HK-2 (cell line): ENCODE data around the gene TREX2.
"Not testable (repeated sequence)": the region's sequence is repeated elsewhere in the genome, so short reads cannot be mapped to it uniquely, and the experiment has no call there.

Experiments
- DNase-seq: peaks from one replicate; pipeline ENCODE4 v3.0.0-alpha.2; 2018; ENCODE audit not compliant: unreplicated experiment

TREX2 gene

GRCh38 chrX:153408221-153408721 lies 37.6 kb downstream of the TREX2 start:
- no peak for DNase-seq

DNA sequence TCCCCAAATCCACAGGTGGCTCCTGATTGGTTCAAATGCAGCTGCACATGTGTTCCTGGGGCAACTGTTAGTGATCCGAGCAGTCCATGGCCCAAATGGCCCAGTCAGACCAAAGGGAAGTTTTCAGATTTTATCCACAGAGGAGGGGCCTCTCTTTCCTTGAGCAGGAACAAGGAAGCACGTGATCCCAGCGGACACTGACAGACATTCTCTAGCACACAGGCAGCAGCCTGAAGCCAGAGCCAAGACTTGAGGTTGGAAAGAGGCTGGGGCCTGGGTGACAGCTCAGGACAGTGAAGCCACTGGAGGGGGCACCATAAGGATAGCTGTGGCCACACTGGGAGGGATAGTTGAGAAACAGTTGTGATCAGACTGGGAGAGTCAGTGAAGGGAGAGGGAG lies 38.1 kb downstream of the TREX2 start:
- DNase-seq = no peak

GRCh38 chrX:153406903-153407302 lies 39.0 kb downstream of the TREX2 start:
- DNase-seq = no peak

DNA sequence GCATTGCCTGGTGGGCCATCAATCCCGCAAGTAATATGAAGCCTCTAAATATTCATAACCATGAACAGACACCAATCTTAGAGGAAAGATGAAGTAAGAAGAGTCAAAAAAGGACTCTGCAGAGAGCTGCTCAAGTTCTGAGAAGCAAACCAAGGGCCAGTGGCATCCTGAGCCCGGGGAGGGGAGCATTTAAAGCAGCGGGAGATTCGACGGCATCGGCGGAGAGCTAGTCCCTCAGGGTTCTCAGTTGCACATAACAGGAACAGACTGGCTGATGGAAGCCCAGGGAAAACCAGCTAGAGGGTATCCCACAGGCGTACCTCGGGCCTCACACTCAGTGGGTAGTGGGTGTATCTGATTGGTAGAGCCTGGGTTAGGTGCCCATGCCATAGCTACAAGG lies 39.8 kb downstream of the TREX2 start:
- no peak for DNase-seq

DNA sequence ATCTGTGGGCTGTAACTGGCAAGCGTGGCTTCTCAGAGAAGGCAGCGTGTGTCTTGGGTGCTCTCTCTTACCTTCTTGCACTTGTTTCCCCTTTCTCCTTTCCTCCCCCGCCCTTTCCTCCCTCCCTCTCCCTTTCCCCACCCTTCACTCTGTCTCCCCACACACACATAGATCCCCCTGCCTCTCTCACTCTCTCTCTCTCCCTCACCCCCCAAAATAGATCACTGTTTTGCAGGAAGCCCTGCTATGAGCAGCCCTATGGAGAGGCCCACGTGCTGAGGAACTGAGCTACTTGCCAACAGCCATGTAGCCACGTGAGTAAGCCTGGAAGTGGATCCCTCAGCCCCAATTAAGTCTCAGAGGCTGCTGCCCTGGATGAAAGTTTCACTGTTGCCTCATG lies 40.4 kb downstream of the TREX2 start:
- no peak for DNase-seq

DNA sequence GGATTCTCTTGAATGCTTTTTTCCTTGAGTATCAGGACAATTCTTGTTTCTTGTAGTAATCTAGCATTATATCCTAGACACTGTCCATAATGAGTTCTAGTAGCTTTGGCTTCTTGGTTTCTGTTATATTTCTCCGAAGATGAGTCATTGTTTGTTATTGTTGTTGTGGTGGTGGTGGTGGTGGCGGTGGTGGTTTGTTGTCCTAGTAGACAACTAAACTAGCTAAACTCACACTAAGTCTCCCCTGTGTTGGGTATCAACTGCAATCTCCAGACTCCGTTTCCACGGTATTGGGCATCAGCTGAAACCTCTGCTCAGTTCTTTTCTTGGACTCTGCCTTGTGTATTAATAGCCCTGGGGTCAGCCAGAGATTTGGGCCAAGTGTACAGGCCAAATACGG lies 41.5 kb downstream of the TREX2 start:
- DNase-seq = not testable (repeated sequence)

- DNase-seq = no peak
These were observed 44.6 kb downstream of the TREX2 start, which contains the start of gene PNMA6E for GRCh38 chrX:153401133-153401764. Gene PNMA6E, minus strand, starts transcription at chrX:153401350. Its CDS starts 2,501 bp downstream, at chrX:153398849.

GRCh38 chrX:153400146-153401132 lies 45.4 kb downstream of the TREX2 start:
- DNase-seq = peak; percentile 51

DNA sequence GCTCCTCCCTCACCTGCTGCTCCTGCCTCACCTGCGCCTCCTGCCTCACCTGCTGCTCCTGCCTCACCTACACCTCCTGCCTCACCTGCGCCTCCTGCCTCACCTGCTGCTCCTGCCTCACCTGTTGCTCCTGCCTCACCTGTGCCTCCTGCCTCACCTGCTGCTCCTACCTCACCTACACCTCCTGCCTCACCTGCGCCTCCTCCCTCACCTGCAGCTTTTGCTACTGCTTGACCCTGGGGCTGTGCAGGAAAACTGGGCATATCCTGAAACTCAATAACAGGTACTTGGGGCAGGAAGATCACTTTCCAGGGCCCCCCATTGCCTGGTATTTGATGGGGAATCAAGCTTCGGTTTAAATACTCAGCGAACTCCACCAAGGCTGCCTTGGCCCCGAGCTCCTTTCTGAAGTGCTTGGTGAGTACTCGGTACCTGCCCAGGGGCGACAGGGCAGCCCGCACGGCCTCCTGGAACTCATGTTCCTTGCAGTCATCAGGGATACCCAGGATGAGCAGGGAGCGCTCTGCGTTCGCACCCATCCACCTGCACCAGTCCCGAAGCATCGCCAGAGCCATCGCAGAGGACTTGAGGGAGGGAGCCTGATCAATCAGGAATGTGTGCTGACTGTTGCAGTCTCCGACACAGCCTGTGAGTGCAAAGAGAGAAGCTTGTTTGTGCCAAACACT lies 47.4 kb downstream of the TREX2 start:
- DNase-seq = no peak

DNA sequence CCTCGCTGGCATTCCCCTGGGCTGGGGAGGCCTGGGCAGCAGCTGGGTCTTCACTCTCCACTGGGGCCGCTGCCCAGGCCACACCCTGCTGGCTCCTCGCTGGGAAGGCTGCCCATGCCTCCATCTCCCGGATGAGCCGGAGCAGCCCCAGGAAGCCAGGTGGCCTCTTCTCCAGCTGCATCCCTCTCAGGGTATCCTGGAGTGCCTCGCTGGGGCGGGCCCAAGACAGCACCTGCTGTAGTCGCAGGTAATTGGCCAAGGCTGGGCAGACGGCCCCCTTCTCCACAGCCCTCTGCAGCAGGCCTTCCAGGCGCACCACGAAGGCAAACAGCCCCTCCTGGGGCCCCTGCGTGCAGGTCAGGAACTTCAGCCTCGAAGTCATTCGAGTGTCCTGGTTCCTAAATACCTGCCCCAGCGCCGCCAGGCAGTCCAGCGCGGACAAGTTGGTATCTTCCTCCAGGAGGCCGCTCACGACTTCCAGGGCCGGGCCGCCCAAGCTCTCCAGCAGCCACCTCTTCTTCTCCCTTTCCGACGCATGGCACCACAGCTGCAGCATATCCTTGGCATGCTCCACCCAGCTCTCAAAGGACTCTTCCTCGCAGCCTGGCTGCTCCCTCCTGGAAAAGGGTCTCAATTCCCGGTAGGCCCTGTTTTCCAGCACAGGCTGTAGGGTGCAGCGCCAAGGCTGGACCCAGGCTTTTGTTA lies 48.4 kb downstream of the TREX2 start:
- DNase-seq = no peak

DNA sequence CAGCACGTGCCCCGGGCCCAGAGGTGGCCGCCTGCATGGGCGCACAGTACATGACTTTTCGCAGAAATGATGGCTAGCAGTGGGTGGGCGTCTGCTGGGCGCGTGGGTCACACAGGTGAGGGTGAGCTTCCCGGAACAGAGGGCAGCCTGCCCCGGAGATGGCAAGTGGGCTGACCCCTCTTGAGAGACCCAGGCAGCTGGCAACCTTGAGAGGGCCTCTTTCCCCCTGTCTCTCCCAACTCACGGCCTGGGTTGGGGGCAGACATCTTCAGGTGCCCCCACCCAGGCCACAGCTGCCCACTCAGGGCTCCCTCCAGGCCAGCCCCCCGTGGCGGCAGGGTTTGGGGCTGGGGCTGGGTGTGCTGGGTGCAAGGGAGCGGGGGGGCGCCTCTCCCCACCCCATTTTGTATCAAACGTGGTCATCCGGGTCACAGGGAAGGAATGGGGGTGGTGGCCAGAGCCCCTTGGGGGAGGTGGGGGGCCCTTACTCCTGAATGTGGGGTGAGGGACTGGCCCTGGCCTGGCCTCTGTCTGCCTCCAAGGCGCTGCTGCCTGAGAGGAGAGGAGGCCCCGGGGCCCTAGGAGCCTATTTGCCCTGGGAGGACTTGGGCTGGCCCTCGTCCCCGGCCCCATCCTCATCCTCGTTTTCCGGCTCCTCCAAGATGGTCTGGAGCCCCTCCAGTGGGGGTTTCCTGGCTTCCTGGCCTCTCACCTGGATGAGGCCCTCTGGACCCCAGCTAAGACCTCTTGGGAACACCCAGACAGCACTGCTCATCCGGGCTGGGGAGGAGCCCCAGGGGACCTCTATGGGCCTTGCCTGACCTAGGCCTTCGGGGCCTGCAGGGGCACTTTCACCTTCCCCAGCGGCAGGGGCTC lies 49.3 kb downstream of the TREX2 start:
- no peak for DNase-seq

- no peak for DNase-seq
These were observed 50.1 kb downstream of the TREX2 start for GRCh38 chrX:153395613-153396319.

GRCh38 chrX:153394612-153395011 lies 51.2 kb downstream of the TREX2 start:
- DNase-seq = no peak
